HUES6 (cell line): ENCODE data around the gene TNFRSF13B.
"Not testable (repeated sequence)": the region's sequence is repeated elsewhere in the genome, so short reads cannot be mapped to it uniquely, and the experiment has no call there.

ENCODE experiments used
- H3K27ac ChIP-seq: 2 replicates; pipeline ENCODE4 v1.7.0; 2013; ENCODE audit warnings: low read depth, mild to moderate bottlenecking, low read length, inconsistent platforms
- H3K27me3 ChIP-seq: 2 replicates; pipeline ENCODE4 v1.6.1; 2013; ENCODE audit warnings: low read length; ENCODE audit not compliant: control insufficient read depth, insufficient read depth
- H3K36me3 ChIP-seq: 2 replicates; pipeline ENCODE4 v1.6.1; 2013; ENCODE audit warnings: low read length; ENCODE audit not compliant: control insufficient read depth, insufficient read depth
- H3K4me1 ChIP-seq: 2 replicates; pipeline ENCODE4 v1.6.1; 2013; ENCODE audit warnings: low read length; ENCODE audit not compliant: control insufficient read depth, insufficient read depth
- H3K4me3 ChIP-seq: 2 replicates; pipeline ENCODE4 v1.5.1; 2013; ENCODE audit warnings: low read depth, low read length
- H3K9ac ChIP-seq: one replicate; pipeline ENCODE4 v1.6.1; 2013; ENCODE audit warnings: mild to moderate bottlenecking, low read length
- H3K9me3 ChIP-seq: 2 replicates; pipeline ENCODE4 v1.6.1; 2013; ENCODE audit warnings: low read depth, low read length; ENCODE audit not compliant: control insufficient read depth, insufficient read depth

TNFRSF13B gene

DNA sequence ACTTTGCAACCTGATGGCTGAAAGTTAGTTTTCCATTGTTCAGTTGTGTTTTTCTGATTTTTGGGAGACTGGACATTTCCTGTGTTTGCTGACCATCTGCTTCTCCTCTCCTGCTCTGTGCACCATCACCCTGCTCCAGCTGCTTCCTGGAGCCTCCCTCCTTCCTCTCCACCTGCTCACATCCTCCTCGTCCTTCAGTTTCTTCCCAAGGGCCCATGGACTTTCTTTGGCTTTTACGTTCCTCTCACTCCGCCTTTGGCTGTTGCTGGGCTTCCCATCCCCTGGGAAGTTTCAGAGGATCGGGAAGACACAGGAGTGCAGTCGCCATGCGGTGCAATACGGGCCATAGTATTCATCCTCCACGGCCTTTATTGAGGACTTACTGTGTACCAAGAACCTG is 61.6 kb downstream of the TNFRSF13B start:
- Histone ChIP-seq H3K36me3 (no peaks in the 10 kb centered on the region), H3K9me3 (no peaks in the 10 kb centered on the region), H3K4me1 (no peaks in the 10 kb centered on the region), H3K9ac (no peak overlapping the region), H3K27ac (no peak overlapping the region), H3K4me3 (no peak overlapping the region), H3K27me3 (no peaks in the 10 kb centered on the region)

DNA sequence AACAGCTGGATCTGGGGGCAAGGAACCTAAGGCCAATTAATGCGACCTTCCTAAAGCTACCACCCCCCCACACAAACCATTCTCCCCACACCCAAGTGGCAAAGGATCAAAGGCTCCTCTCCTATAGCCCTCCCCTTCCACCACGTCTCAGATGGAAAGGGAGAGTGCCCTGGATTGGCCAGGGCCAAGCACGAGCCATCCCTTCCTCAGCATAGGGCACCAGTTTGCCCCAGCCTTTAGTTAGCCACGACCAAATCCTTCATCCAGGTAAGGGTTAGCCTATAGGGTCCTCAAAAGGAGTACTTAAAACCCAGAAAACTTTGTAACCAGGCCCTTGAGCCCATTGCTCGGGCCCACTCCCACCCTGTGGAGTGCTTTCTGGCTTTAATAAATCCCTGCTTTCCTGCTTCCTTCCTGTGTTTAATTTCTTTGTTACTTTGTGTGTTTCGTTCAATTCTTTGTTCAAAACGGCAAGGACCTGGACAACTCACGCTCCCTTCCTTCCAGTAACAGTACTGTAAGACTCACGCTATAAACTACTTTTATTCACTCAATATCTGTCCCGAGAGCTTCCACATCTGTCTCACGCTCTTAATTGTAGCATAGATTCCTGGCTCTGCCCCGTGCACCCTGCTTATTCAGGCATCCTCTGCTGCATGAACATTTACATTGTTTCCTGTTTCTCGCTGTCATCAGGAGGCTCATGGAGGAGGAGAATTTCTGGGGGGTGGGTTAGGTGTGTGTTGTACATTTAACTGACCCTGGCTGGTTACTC is 62.3 kb downstream of the TNFRSF13B start:
- Histone ChIP-seq H3K4me3 (no peak overlapping the region), H3K9ac (no peak overlapping the region), H3K36me3 (no peaks in the 10 kb centered on the region), H3K9me3 (no peaks in the 10 kb centered on the region), H3K27me3 (no peaks in the 10 kb centered on the region), H3K4me1 (no peaks in the 10 kb centered on the region), H3K27ac (no peak overlapping the region)

DNA sequence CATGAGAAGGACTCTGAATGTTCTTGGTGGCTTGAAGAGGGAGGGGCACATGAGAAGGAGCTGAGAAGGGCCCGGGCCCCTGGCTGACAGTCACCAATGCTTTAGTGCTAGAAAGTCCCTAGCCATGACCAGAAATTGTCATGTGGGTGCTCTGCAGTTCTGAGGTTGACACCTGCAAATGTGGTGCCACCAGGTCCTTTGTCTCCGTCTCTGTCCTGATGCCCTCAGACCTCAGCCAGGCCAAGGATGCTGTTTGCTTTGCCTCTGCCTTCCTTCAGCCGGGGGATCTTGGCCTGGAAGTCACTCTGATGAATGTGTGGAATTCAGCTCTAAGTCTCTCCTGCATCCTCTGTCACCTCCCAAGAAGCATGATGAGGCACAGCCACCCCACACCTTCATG is 63.6 kb downstream of the TNFRSF13B start:
- H3K36me3 ChIP-seq, result no peaks in the 10 kb centered on the region
- no peaks in the 10 kb centered on the region for H3K4me1 ChIP-seq
- no peaks in the 10 kb centered on the region for H3K27me3 ChIP-seq
- H3K9ac ChIP-seq, result no peak overlapping the region
- H3K9me3 ChIP-seq, result no peaks in the 10 kb centered on the region
- no peak overlapping the region for H3K4me3 ChIP-seq
- no peak overlapping the region for H3K27ac ChIP-seq

DNA sequence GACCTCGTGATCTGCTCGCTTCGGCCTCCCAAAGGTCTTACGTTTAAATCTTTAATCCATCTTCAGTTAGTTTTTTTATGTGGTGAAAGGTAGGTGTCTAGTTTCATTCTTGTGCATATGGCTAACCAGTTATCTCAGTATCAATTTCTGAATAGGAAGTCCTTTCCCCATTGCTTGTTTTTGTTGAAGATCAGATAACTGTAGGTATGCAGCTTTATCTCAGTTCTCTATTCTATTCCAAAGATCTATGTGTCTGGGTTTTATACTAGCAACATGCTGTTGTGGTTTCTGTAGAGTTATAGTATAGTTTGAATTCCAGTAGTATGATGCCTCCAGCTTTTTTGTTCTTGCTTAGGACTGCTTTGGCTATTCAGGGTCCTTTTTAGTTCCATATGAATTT is 65.2 kb downstream of the TNFRSF13B start:
- Histone ChIP-seq H3K4me3 (no peak overlapping the region), H3K36me3 (no peaks in the 10 kb centered on the region), H3K27ac (no peak overlapping the region), H3K9me3 (no peaks in the 10 kb centered on the region), H3K4me1 (no peaks in the 10 kb centered on the region; the same call in 1 of the 2 replicates), H3K27me3 (no peaks in the 10 kb centered on the region), H3K9ac (no peak overlapping the region)

DNA sequence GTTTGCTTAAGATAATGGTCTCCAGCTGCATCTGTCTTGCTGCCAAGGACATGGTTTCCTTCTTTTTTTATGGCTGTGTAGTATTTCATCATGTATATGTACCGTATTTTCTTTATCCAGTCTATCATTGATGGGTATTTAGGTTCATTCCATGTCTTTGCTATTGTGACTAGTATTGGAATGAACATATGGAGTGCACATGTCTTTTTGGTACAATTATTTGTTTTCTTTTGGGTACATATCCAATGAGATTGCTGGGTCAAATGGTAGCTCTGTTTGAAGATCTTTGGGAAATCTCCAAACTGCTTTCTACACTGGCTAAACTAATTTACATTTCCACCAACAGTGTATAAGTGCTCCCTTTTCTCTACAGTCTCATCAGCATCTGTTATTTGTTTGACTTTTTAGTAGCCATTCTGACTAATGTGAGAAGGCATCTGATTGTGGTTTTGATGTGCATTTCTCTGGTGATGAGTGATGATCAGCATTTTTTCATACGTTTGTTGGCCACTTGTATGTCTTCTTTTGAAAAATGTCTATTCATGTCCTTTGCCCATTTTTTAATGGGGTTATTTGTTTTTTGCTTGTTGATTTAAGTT is 66.2 kb downstream of the TNFRSF13B start:
- no peak overlapping the region for H3K9ac ChIP-seq
- no peak overlapping the region for H3K27ac ChIP-seq
- H3K36me3 ChIP-seq, result no peaks in the 10 kb centered on the region
- H3K4me1 ChIP-seq, result peaks cover 7% of the 10 kb centered on the region
- no peaks in the 10 kb centered on the region for H3K9me3 ChIP-seq
- H3K4me3 ChIP-seq, result no peak overlapping the region
- 0 out of 2 replicates have a peak, but pooled peaks cover under 1% of the 10 kb centered on the region for H3K27me3 ChIP-seq

DNA sequence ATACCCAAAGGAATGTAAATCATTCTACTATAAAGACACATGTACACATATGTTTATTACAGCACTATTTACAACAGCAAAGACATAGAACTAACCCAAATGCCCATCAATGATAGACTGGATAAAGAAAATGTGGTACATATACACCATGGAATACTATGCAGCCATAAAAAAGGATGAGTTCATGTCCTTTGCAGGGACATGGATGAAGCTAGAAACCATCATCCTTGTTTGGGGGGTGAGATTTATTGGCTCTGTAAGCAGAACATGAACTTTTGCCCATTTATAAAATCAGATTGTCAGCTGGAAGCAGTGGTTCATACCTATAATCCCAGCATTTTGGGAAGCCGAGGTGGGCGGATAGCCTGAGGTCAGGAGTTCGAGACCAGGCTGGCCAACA is 68.8 kb downstream of the TNFRSF13B start:
- H3K27me3 ChIP-seq, H3K4me1 ChIP-seq, H3K27ac ChIP-seq, H3K9ac ChIP-seq, H3K9me3 ChIP-seq, H3K4me3 ChIP-seq, H3K36me3 ChIP-seq: not testable (repeated sequence)

DNA sequence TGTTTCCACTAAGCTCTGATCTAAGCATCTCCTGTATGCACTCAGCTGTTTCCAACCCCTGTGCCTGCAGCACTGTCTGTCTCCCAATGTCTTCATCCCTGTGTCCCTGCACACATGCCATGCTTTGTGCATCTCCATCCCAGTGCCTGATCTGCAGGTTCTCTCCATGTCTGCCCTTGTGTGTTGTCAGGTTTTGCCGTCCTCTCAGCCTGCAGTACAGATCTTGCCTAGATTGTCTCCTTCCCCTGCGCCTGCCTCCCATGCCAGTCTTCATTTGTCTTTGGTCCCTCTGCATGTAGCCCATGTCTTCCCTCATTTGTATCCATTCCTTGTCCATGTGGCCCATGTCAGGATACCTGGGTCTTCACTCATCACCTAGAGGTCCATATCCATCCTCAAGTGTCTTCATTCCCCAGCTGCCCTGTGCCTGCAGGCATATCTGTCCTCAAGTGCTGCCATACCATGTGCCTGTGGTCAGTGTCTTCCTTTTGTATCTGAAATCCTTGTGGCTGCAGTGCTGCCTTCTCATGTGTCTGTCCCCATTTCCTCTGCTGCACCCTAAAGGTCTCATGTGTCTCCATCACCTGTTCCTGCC is 71.5 kb downstream of the TNFRSF13B start:
- 0 out of 2 replicates have a peak, but pooled peaks cover 5% of the 10 kb centered on the region for H3K27me3 ChIP-seq
- H3K4me3 ChIP-seq, result no peak overlapping the region
- no peaks in the 10 kb centered on the region for H3K36me3 ChIP-seq
- no peak overlapping the region for H3K27ac ChIP-seq
- no peak overlapping the region for H3K9ac ChIP-seq
- H3K4me1 ChIP-seq, result peaks cover 9% of the 10 kb centered on the region
- H3K9me3 ChIP-seq, result no peaks in the 10 kb centered on the region

DNA sequence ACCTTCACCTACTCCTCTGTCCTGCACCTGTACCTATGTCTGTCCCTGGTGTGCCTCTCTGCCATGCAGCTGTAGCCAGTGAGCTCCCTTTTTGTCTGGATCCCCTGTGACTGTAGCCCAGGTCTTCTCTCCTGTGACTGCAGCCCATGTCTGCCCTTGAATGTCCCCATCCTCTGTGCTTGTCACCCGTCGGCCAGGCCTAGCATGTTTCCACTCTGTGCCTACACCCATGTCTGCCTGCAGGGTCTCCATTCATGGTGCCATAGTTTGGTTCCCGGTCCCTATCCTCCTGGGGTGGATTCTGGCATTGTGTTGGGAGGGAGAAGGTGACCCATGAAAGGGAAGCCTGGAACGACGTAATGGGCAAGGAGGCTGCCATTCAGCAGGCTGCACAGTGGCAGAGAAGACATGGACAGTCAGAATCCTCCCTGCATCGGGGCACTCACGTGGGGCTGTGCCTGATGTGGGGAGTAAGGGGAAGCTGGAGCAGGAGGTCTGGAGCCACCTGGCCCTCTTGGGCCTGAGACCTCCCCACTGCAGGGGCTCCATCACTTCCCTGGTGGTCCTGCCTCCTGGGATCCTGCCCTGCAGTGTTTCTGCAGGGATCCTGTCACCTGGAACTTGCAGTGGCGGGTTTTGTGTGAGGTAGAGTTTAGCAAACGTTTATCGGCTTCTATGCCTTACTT is 74.6 kb downstream of the TNFRSF13B start:
- not testable (repeated sequence) for H3K4me3 ChIP-seq, H3K27me3 ChIP-seq, H3K9me3 ChIP-seq, H3K4me1 ChIP-seq, H3K27ac ChIP-seq, H3K9ac ChIP-seq, H3K36me3 ChIP-seq

DNA sequence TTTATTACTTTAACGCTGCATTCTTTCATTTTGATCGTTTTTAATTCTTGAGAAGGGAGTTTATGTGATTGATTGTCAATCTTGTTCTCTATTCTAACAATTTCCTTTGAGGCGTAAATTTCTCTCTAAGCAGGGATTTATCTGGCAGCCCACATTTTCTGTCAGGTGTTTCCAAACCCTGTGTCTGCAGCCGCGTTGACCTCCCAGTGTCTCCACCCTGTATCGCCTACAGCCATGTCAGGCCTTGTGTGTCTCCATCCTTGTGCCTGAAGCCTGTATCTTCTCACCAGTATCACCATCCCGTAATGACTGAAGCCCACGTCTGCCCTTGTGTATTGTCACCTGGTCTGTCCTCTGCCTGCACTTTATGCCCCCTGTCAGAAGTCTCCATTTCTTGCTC is 75.7 kb downstream of the TNFRSF13B start:
- not testable (repeated sequence) for H3K4me1 ChIP-seq, H3K27me3 ChIP-seq, H3K36me3 ChIP-seq, H3K9ac ChIP-seq, H3K4me3 ChIP-seq, H3K27ac ChIP-seq, H3K9me3 ChIP-seq

DNA sequence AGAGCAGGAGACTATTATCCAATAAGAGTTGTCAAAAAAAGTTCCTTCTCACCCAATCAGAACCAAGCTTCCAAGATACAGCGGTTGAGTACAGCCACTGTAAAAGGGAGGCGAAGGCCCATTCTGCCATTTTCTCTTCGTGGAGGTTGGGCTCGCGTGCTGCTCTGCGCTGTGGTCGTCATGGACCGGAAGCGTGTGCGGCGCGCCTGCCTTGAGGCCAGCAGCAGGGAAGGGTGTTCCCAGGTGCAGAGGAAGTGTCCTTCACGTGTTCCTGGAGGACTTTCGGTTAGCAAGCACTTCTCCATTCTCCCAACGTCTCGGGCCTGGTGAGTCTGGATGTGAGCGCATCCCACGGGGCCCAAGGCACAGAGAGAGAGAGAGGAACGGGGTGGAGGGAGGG is 78.4 kb downstream of the TNFRSF13B start:
- not testable (repeated sequence) for H3K36me3 ChIP-seq, H3K9me3 ChIP-seq, H3K9ac ChIP-seq, H3K4me1 ChIP-seq, H3K4me3 ChIP-seq, H3K27me3 ChIP-seq, H3K27ac ChIP-seq

DNA sequence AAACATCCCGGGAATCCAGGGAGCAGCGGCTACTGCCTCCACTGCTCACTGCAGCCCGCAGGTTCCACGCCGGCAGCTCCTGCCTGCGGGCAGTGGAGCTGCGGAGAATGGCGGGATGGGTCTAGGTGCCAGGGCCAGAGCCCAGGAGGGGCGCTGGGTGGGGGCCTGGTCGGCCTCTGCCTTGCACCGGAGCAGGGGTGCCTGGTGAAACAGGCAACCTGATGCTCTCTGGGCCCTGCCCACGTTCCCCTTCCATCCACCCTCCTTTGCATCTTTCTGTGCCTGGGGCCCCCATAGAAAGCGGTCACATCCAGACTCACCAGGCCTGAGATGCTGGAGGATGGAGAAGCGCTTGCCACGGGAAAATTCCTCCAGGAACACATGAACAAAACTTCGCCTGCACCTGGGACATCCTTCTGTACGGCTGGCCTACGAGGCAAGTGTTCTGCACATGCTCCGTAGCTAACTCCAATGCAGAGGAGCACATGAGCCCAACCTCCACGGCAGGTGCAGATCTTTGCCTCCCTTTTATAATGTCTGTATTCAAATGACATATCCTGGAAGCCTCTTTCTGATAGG is 79.0 kb downstream of the TNFRSF13B start:
- H3K27me3 ChIP-seq, H3K36me3 ChIP-seq, H3K4me3 ChIP-seq, H3K9ac ChIP-seq, H3K27ac ChIP-seq, H3K4me1 ChIP-seq, H3K9me3 ChIP-seq: not testable (repeated sequence)
